COR-L47 (cell line): ENCODE data around the gene GREB1L.
A peak's percentile ranks its signal among the peaks of the same experiment; 100 is the strongest.
"Not testable (repeated sequence)": the region's sequence is repeated elsewhere in the genome, so short reads cannot be mapped to it uniquely, and the experiment has no call there.

Experiments
- DNase-seq: peaks from one replicate; lab custom pipeline; 2025; lab: John Stamatoyannopoulos, UW

GREB1L gene

DNA sequence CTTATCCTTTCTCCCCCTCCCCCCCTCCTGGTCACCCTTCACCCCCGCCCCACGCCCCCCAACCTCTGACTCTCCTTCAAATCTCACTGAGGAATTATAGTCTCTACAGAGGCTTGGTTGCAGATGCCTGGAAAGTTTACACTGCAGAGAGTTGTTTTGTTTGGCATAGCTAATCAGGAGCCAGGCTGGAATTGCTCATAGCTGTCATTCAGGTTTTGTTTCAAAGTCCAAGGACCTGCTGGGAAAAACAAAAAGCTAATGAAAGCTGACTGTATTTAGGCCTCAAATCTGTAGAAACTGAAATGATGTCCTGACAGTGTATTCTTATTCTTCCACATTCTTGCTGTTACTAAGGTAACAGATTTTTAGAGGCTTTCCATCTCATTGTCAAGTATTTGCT, 22.6 kb downstream of the GREB1L start:
- peak; percentile 78 for DNase-seq

DNA sequence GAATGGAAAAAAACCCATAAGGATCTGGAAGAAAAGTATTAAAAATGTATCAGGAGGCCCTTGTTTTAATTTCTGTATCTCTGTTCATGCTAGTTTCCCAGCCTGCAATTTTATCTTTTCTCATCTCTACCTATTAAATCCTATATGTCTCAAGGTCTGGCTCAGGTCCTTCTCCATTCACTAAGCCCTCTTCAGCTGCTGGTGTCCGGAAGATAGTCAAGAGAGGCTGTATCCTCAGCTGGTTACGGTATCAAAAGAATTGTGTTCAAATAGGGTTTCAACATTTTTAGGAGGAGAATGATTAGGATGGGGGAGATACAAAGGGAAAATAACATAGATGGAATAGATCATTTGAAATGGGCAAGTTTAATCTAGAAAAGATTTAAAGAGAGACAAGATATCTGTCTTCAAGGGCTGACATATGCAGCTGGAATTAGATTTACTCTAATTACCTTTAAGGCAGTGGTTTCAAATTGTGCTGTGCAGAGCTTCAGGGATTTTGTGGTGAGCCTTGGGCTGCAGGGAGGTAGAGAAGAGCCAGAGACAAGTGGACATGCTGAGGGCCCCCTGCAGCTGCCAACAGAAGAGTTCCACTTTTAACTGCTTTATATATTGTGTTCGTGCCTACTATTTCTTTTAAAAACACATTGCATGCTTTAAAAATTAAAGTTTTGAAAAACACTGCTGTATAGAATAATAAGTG, 24.1 kb downstream of the GREB1L start:
- DNase-seq, result no peak

GRCh38 chr18:21267400-21267799, 25.4 kb downstream of the GREB1L start:
- DNase-seq, result no peak

GRCh38 chr18:21269349-21269748, 27.3 kb downstream of the GREB1L start:
- no peak for DNase-seq

GRCh38 chr18:21270453-21270852, 28.4 kb downstream of the GREB1L start:
- no peak for DNase-seq

DNA sequence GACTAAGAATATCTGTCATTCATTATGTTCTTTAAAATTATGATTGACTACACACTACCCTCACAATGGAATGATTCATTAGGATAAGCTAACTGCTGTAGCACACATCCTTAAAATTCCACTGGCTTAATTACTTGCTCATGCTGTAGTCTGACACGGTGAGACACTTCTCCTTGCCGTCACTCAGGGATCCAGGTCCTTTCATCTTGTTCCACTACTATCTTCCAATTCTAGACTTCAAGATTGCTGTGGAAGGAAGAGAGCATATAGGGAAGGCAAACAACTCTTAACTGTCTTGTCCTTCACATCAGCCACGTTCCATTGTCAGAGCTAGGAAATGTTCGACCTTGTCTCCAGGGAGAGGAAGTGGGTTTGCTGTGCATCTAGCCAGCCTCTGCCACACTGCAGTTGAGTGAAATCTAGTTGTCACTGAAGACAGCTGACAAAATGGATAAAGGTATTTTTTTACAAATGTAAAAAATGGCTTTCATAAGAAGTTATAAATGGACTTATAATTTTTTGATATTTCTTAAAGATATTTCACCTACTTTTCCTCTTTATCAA, 30.1 kb downstream of the GREB1L start:
- DNase-seq, result no peak

DNA sequence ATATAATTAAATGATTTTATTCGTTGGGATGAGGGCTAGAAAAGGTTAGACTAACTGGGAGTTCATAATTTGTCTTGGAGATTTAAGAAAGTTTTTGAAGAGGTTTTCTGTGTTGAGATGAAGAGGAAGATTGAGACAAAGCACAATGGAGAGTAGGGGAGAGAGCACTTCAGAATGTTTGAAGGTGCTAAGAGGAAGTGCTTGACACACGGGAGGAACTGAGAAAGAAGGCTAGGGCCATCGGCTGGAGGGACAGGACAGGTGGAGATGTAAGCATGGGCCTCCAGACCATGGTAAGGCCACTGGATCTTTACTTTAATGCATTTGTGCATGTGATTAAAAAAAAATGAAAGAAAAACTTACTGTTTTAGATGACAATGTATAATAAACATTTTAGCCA, 31.5 kb downstream of the GREB1L start:
- DNase-seq, result no peak

DNA sequence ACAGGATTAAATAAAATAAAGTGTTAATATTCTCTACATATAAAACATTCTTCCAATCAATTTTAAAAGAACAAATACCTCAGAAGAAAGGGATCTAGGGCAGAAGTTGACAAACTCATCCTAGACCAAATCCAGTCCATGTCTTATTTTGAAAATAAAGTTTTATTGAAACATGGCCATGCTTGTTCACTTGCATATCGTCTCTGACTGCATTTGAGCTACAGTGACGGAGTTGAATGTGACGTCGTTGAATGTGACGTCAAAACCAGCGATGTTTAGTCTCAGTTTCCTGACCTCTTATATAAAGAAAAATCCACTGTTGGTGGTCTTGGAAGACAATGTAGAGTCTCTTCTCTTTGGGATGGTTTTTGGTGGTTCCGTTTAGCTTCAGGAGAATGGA, 33.6 kb downstream of the GREB1L start:
- DNase-seq, result no peak

GRCh38 chr18:21277578-21277977, 35.5 kb downstream of the GREB1L start:
- DNase-seq, result no peak

GRCh38 chr18:21278218-21278617, 36.2 kb downstream of the GREB1L start:
- DNase-seq, result not testable (repeated sequence)

DNA sequence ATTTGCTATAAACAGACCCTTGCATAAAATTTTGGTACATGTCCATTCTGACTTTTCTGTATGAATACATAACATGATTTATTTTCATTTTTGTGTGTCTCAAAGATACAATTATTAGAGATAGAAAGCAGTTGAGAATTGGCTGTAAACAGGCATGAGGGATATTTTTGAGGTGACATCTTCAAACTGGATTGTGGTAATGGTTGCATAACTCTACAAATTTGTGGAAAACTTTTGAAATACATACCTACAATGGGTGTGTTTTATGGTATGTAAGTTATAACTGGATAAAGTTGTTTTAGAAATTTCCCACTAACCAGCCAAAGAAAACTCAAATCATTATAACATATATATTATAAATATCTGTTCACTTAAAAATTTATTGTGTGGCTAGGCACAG, 39.6 kb downstream of the GREB1L start:
- DNase-seq, result no peak

GRCh38 chr18:21284540-21284939, 42.5 kb downstream of the GREB1L start:
- no peak for DNase-seq

- DNase-seq, result no peak
Measured at GRCh38 chr18:21289827-21290226, 47.8 kb downstream of the GREB1L start.

DNA sequence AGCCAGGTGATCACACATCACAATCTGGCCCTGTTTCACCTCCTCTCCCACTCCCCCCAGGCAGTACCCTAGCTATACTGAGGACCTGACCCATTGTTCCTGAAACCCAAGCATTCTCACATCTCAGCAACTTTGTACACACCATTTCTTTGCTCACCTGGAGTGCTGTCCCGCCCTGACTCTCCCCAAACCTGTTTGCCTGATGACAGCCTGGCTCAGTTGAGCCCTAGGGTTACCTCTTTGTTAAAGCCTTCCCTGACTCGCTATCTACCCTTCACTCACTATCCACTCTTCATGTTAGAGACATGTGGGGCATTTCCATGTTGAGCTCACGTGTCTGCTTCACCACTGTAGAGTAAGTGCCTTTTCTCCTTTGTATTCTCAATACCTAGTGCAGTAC, 49.1 kb downstream of the GREB1L start:
- no peak for DNase-seq

GRCh38 chr18:21293479-21293878, 51.4 kb downstream of the GREB1L start:
- DNase-seq, result no peak

- DNase-seq, result no peak
Measured at GRCh38 chr18:21295101-21295500, 53.1 kb downstream of the GREB1L start.

DNA sequence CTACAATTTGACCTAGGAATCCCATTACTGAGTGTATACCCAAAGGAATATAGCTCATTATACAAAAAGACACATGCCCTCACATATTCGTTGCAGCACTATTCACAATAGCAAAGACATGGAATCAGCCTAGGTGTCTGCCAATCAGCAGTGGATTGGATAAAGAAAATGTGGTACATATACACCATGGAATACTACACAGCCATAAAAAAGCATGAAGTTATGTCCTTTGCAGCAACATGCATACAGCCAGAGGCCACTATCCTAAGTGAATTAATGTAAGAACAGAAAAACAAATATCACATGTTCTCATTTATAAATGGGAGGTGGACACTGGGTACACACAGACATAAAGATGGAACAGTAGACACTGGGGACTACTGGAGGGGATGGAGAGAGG, 54.0 kb downstream of the GREB1L start:
- DNase-seq, result no peak

DNA sequence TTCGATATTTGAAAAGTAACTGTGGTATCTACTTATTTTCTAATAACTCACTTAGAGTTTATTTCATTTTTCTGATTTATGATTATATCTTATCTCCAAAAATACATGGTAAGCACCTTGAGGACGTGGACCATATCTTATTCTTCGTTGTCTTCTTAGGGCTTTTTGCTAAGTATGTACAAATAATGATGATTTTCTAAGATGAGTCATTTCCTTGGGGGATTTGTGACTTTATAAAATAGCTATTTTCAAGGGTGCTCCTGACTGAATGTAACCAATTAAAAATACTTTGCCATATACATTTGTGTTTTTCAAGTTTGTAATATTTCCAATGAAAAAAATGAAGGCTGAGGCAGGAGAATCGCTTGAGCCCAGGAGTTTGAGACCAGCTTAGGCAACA, 56.3 kb downstream of the GREB1L start:
- no peak for DNase-seq

- no peak for DNase-seq
Measured at GRCh38 chr18:21300035-21300907, 58.2 kb downstream of the GREB1L start.

DNA sequence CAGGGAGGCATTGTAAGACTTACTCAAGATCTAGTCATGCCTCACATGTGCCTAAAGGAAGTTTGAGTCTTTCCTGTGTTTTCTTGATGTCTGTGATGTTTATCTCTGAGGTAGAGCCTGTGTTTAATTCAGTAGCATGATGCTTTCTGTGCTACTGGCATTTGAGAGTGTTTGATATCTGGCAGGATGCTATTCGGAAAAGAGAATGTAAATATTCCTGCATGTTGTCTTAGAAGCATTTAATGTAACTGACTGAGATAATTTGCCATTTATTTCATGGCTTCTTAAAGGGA, 58.8 kb downstream of the GREB1L start:
- no peak for DNase-seq

GRCh38 chr18:21303445-21303844, 61.4 kb downstream of the GREB1L start:
- no peak for DNase-seq

DNA sequence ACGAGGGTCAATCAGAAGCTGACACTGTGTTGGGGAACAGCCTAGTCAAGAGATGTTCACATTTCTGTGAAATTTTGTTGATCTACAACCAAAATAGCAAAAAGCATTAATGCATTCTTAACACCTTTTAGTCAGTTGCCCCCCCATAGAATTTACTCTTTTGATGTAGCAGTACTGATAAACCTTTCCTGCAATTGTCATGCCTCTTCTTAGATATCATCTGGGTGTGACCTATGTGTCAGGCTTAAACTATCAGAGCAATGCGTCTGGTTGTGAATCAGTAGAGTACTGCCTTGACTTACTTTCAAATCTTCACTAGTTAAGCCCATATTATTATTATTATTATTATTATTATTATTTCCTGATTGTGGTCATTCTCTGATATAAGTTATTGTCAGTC, 61.9 kb downstream of the GREB1L start:
- DNase-seq, result no peak

DNA sequence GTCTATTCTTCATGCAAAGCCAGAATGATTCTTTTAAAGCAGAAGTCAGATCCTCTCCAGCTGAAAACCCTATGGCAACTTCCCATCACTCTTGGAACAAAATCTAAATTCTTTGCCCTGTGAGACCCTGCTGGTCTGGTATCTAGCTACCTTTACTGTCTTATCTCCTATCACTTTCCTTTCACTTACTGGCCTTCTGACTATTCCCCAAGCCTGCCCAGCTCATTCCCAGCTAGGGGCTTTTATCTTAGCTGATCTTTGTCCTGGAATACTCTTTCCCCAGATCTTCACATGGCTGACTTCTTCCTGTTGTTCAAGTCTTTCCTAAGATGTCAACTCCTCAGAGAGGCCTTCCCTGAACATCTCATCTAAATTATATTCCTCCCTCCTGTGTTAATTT, 63.6 kb downstream of the GREB1L start:
- DNase-seq, result no peak
